OCI-LY7 (cell line): ENCODE data around the gene PNPLA1. TPM values are rescaled to one million over a fixed set of nuclear protein-coding genes. Genes with fewer than 3 reads are reported as not detected.

Source experiments
- BruUV-seq: library from RNA; stranded (reverse); fragments of 400-500 nt; replicated peaks from 2 replicates; lab custom pipeline; 2021; lab: Mats Ljungman, UMichigan
- CTCF ChIA-PET: fragments of 300-600 bp; sonication (Branson Sonifier 250); formaldehyde crosslinking; loops from one replicate; lab custom pipeline; 2022; ENCODE audit warnings: antibody characterized with exemption; ENCODE audit not compliant: unreplicated experiment; lab: Charles Lee
- POLR2A ChIA-PET: fragments of 300-600 bp; sonication (Branson Sonifier 250); formaldehyde crosslinking; loops from one replicate; lab custom pipeline; 2022; ENCODE audit warnings: antibody characterized with exemption; lab: Charles Lee
- DNase-seq: peaks from one replicate; pipeline ENCODE4 v3.0.0-alpha.2; 2015; ENCODE audit warnings: low spot score
- H2AFZ ChIP-seq: fragments of 200-600 bp; sonication (generic), shearing (Covaris generic); 2 replicates; pipeline ENCODE4 v1.6.1; 2014; ENCODE audit warnings: mild to moderate bottlenecking, antibody characterized with exemption, low read length, moderate library complexity
- H3K27ac ChIP-seq: fragments of 200-600 bp; sonication (generic); 2 replicates; pipeline ENCODE4 v1.5.1; 2014; ENCODE audit warnings: mixed run types, low read depth, mild to moderate bottlenecking, moderate library complexity, low read length, inconsistent platforms; ENCODE audit not compliant: poor library complexity, severe bottlenecking
- H3K36me3 ChIP-seq: fragments of 200-600 bp; sonication (generic); 2 replicates; pipeline ENCODE4 v1.6.1; 2014; ENCODE audit warnings: mild to moderate bottlenecking, antibody characterized with exemption, low read length, moderate library complexity, mixed read lengths; ENCODE audit not compliant: insufficient read depth
- H3K4me1 ChIP-seq: fragments of 200-600 bp; sonication (generic); 2 replicates; pipeline ENCODE4 v1.5.1; 2014; ENCODE audit warnings: mild to moderate bottlenecking, low read length; ENCODE audit not compliant: insufficient read depth, poor library complexity, severe bottlenecking
- H3K4me2 ChIP-seq: fragments of 200-600 bp; sonication (generic); 2 replicates; pipeline ENCODE4 v1.6.1; 2014; ENCODE audit warnings: mild to moderate bottlenecking, low read length
- H3K4me3 ChIP-seq: fragments of 200-600 bp; sonication (generic); 2 replicates; pipeline ENCODE4 v1.5.1; 2014; ENCODE audit warnings: mild to moderate bottlenecking, low read depth, low read length; ENCODE audit not compliant: poor library complexity, severe bottlenecking
- H3K79me2 ChIP-seq: fragments of 200-600 bp; sonication (generic); 2 replicates; pipeline ENCODE4 v1.6.1; 2016; ENCODE audit warnings: low read depth, mild to moderate bottlenecking, low read length, moderate library complexity, mixed read lengths; ENCODE audit not compliant: insufficient read depth
- H3K9me2 ChIP-seq: fragments of 200-600 bp; sonication (generic); 2 replicates; pipeline ENCODE4 v1.6.1; 2016; ENCODE audit warnings: mild to moderate bottlenecking, low read length, mixed read lengths; ENCODE audit not compliant: insufficient read depth
- H3K9me3 ChIP-seq: fragments of 200-600 bp; sonication (generic); 2 replicates; pipeline ENCODE4 v1.6.1; 2014; ENCODE audit warnings: mild to moderate bottlenecking, mixed run types, low read length, mixed read lengths
- H4K20me1 ChIP-seq: fragments of 200-600 bp; sonication (generic); 2 replicates; pipeline ENCODE4 v1.6.1; 2014; ENCODE audit warnings: mild to moderate bottlenecking, antibody characterized with exemption, low read length, moderate library complexity, mixed read lengths; ENCODE audit not compliant: insufficient read depth
- CTCF ChIP-seq: fragments of 200-600 bp; sonication (generic); conservative IDR thresholded peaks from 2 replicates; pipeline ENCODE4 v1.5.1; 2014; ENCODE audit warnings: mild to moderate bottlenecking, antibody characterized with exemption, low read length, moderate library complexity, mixed read lengths
- EZH2phosphoT487 ChIP-seq: fragments of 200-600 bp; sonication (generic); IDR thresholded peaks from 2 replicates; pipeline ENCODE4 v1.6.1; 2018; ENCODE audit warnings: low read depth, borderline replicate concordance, mild to moderate bottlenecking, mixed run types, antibody characterized with exemption, low read length, moderate library complexity, mixed read lengths
- intact Hi-C: fragments of 100-400 bp; cut with micrococcal nuclease; formaldehyde crosslinking; loops from one replicate; pipeline ENCODE4 v1.10.0; 2022; ENCODE audit not compliant: unreplicated experiment
- total RNA-seq, 2 experiments: library from RNA; depleted of rRNA in 1 of 2; stranded (reverse); fragments of >200 nt in 1 of 2; shearing (Covaris generic) in 1 of 2; gene quantifications; 2 replicates each; pipeline ENCODE4 v1.2.3, GENCODE V29; 2014 to 2022

PNPLA1 gene
- total RNA-seq, 2 experiments from 2014 or later, result not detected

- Histone ChIP-seq H3K27ac (no peak overlapping the region), H3K9me2 (no peaks in the 10 kb centered on the region), H3K9me3 (no peaks in the 10 kb centered on the region), H3K4me2 (no peak overlapping the region), H4K20me1 (no peaks in the 10 kb centered on the region), H2AFZ (no peak overlapping the region), H3K36me3 (no peaks in the 10 kb centered on the region), H3K4me3 (no peak overlapping the region), H3K79me2 (no peaks in the 10 kb centered on the region), H3K4me1 (no peaks in the 10 kb centered on the region)
- TF ChIP-seq CTCF (no peak), EZH2phosphoT487 (no peak)
- CTCF ChIA-PET, result no interaction called here
- intact Hi-C loops, result no loop called here
- DNase-seq, result no peak
- POLR2A ChIA-PET, result no interaction called here
- no TSS peak for BruUV-seq
Measured at GRCh38 chr6:36333171-36333895, 63.5 kb downstream of the PNPLA1 start.

- Histone ChIP-seq H3K4me2 (no peak overlapping the region), H4K20me1 (no peaks in the 10 kb centered on the region), H3K4me1 (no peaks in the 10 kb centered on the region), H3K36me3 (no peaks in the 10 kb centered on the region), H3K4me3 (no peak overlapping the region), H3K9me2 (no peaks in the 10 kb centered on the region), H3K9me3 (no peaks in the 10 kb centered on the region), H3K27ac (no peak overlapping the region), H3K79me2 (no peaks in the 10 kb centered on the region), H2AFZ (no peak overlapping the region)
- CTCF ChIA-PET, result no interaction called here
- TF ChIP-seq CTCF (no peak), EZH2phosphoT487 (no peak)
- no peak for DNase-seq
- intact Hi-C loops, result no loop called here
- POLR2A ChIA-PET, result no interaction called here
- no TSS peak for BruUV-seq
Measured at GRCh38 chr6:36333931-36334725, 64.3 kb downstream of the PNPLA1 start.
